Renal cortex interstitium (tissue), 11 donors: ENCODE measurements around the gene SLC34A1. TPM values are rescaled to one million over a fixed set of nuclear protein-coding genes. Genes with fewer than 3 reads are reported as not detected.
A peak's percentile ranks its signal among the peaks of the same experiment; 100 is the strongest.

Experiments used
- DNase-seq, 11 donors: peaks; one replicate each; pipeline ENCODE4 v3.0.0-alpha.2; 2013; ENCODE audit warnings: low read depth in 9 of 11, low spot score in 4 of 11; ENCODE audit errors: extremely low read depth in 1 of 11
- polyA plus RNA-seq, 3 donors: library from polyadenylated mRNA; unstranded; fragments of 120-200 nt; gene quantifications; one replicate each; pipeline ENCODE4 v1.2.1, GENCODE V29; 2013; ENCODE audit not compliant: insufficient read length in 3 of 3

SLC34A1 gene
- polyA plus RNA-seq, 3 donors: 181 to 315 (median 202) TPM

DNA sequence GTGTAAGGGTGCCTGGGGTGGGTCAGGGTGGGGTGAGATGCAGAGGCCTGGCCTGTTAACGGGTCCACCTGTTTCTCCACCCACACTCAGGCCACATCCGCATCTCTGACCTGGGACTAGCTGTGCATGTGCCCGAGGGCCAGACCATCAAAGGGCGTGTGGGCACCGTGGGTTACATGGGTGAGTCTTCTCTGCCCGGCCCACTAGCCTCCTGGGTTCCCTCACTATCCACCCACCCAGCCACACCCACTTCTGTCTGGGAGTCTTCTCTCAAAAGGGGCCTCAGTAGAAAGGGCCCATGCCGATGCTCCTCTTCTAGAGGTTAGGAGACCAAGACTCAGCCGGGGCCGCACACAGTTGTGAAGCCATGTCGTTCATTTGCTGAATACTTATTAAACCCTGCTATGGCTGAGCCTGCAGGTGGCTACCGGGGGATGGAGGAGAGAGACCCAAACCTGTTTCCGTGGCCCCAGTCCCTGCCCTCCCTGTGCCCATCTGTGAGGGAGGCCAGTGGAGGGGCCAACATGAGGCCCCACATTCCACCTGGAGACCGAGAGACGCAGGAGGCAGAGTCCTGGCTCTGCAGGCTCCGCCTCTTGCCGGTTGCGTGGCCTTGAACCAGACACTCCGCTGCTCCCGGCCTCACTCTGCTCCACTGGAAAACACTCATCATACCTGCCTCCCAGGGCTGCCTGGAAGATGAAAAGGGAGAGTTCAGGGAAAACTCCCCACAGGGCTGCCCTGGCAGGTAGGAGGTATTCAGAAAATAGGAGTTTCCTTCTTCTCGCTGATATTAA, 50.9 kb downstream of the SLC34A1 start:
- no peak for DNase-seq

DNA sequence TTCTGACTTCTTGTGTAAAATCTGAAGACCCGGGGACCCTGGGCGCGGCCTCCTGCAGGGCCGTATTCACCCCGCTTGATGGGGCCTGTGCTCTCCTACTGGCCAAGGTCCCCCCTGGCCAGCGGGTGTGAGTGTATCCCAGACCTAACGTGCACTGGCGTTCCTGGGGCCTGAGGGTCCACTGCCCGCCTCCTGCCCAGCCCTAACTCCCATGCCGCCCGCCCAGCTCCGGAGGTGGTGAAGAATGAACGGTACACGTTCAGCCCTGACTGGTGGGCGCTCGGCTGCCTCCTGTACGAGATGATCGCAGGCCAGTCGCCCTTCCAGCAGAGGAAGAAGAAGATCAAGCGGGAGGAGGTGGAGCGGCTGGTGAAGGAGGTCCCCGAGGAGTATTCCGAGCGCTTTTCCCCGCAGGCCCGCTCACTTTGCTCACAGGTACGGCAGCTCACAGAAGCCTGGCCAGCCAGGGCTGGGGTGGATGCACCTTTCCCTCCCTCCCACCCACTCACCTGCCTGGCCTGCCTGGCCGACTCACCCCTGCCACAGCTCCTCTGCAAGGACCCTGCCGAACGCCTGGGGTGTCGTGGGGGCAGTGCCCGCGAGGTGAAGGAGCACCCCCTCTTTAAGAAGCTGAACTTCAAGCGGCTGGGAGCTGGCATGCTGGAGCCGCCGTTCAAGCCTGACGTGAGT, 51.8 kb downstream of the SLC34A1 start:
- no peak for DNase-seq

DNA sequence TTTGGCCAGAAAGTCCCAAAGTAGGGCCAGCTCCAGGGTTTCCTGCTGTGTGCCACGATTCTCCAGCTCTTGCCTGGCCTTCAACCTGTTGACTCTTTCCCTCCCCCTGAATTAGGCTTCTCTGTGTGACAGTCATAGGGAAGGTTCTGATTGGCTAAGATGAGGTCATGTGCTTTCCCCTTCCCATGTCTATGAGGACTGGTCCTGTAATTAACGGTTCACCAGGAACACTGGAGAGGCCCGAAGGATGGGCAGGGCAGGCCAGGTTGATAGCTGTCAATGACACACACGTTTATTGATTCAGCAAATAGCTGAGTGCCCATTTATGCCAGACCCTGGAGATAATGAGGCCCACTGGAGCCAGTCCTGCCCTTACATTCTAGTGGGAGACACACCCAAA, 53.4 kb downstream of the SLC34A1 start:
- DNase-seq: no peak

DNA sequence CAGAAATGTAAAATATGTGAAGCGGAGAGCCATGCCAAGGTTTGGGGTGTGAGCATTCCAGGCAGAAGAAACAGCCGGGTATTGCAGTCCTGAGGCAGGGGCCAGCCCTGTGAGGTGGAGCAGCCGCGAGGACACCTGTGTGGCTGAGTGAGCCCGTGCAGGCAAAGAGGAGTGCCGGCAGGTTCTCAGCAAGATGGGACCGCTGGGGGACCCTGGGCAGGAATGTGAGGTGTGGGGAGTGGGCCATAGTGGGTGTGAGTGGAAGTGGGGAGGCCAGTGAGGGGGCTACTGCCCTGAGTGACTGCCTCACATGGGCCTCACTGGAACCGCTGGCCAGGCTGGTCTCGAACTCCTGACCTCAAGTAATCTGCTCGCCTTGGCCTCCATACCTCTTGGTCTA, 54.2 kb downstream of the SLC34A1 start:
- no peak for DNase-seq

DNA sequence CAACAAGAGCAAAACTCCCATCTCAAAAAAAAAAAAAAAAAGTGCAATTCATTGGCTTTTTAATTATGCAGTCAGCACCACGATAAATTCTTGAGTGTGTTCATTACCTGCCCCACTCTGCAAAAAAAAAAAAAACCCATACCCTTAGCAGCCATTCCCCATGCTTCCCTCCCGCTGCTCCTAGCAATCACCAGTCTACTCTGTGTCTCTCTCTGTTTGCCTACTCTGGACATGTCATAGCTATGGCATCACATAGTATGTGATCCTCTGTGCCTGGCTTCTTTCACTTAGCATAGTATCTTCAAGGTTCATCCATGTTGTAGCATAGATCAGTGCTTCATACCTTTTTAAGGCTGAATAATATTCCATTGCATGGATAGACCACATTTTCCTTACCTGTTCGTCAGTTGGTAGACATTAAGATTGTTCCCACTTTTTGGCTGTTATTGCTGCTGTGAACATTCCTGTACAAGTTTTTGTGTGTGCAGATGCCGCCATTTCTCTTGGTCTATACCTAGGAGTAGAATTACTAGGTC, 55.4 kb downstream of the SLC34A1 start:
- no peak for DNase-seq

DNA sequence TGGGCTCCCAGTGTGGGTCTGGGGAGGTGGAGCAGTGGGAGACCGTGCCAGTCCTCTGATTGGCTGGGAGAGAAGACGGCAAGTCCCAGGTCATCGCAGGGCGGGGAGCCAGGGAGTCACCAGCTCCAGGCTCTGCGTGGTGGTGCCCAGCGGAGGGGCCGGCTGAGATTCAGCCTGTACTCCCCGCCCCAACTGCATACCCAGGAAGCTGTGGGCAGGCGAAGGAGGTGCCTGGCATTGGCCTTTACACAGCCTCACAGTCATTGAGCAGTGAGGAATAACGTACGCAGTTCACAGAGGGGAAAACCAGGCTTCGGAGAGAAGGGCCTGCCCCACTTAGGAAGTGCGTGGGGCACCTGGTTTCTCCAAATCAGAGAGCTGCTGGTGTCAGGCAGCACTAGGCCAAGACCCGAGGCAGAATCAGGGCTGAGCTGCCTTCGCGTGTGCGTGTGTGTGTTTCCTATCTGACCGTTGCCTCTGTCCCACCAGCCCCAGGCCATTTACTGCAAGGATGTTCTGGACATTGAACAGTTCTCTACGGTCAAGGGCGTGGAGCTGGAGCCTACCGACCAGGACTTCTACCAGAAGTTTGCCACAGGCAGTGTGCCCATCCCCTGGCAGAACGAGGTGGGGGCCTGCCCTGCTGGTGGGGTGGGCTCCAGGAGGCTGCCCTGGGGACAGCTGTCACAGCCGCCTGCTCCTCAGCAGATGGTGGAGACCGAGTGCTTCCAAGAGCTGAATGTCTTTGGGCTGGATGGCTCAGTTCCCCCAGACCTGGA, 56.2 kb downstream of the SLC34A1 start:
- DNase-seq: no peak

DNA sequence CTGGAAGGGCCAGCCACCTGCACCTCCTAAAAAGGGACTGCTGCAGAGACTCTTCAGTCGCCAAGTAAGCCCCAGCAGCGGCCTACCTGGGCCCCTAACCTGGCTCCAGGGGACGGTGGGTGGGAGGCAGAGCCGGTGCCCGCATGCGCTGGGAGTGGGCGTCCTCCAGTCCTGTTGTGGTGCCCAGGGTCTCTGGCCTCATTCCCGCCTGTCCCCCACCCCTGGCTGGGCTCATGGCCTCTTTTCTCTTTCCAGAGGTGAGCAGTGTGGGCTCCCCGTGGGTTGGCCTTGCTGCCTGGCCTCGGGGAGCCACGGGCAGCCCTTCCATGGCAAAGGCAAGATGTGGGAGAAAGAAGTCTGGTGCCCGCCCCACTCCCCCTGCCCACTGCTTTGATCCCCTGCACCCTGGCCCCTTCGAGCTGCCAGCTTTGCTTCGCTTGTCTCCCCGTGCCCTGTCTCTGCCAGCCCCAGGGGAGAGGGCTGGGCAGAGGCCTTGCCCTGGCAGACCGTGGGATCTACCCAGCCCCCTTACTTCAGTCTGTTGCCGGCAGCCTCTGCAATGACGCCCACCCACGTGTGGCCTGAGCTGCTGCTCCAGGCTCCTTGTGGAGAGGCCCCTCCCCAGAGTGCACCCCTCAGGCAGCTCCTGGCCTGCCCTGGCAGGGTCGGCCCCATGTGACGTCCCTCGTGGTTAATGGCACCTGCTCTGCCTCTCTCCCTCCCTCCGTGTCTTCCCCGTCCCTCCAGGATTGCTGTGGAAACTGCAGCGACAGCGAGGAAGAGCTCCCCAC, 57.0 kb downstream of the SLC34A1 start:
- no peak for DNase-seq

DNA sequence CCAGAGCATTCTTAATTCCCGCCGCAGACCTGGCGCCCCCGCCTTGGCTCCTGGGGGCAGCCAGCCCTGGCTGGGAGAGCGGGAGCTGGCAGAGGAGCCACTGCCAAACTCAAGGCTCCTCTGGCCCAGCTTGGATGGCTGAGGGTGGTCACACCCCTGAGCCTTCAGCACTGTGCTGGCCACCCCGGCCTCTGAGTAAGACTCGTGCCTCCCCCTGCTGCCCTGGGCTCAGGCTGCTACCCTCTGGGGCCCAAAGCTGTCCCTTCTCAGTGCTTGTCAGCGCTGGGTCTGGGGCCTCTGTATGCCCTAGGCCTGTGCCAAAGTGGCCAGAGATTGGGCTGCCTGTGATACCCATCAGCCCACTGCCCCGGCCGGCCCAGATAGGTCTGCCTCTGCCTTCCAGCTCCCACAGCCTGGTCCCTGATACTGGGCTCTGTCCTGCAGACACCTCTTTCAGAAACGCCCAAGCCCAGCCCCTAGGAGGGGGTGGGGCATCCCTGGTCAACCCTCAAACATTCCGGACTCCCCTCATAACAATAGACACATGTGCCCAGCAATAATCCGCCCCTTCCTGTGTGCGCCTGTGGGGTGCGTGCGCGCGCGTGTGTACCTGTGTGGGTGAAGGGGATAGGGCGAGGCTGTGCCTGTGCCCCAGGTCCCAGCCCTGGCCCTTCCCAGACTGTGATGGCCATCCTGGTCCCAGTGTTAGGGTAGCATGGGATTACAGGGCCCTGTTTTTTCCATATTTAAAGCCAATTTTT, 58.0 kb downstream of the SLC34A1 start:
- no peak for DNase-seq

DNA sequence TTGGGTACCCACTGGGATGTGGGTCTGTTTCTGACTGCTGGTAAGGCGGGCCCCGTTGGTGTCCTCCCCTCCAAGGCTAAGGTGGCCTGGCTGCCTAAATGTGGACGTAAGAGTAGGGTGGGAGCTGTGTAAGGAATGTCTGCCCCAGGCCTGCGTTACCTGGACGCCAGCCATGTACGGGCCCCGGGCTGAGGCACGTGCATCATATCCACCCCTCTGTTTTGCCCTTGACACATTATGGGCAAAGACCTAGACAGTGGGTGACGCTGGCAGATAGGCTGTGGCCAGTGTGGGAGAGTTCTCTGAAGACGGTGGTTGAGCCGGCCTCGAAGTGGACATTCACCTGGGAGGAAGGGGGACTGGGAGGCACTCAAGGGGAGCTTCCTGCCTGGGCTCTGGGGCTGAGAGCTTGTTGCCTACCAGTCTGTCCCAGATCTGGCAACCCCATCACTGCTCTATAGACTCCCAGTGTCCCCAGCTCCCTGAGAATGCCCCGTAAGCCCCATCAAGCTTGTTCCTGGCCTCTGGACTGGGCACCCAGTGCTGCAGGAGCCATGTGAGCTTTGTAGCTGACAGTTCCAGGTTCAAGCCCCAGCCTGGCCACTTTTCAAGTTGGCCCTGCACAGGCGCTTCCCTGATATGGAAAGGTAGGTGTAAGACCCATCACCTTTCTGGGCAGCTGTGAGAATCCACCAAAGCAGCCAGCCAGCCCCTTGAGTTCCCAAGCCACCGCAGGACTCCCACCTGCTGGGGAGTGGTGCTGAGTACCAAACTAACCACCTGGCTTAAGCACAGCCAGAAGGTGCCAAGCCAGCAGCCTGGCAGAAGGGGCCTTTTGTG, 59.1 kb downstream of the SLC34A1 start:
- no peak for DNase-seq

DNA sequence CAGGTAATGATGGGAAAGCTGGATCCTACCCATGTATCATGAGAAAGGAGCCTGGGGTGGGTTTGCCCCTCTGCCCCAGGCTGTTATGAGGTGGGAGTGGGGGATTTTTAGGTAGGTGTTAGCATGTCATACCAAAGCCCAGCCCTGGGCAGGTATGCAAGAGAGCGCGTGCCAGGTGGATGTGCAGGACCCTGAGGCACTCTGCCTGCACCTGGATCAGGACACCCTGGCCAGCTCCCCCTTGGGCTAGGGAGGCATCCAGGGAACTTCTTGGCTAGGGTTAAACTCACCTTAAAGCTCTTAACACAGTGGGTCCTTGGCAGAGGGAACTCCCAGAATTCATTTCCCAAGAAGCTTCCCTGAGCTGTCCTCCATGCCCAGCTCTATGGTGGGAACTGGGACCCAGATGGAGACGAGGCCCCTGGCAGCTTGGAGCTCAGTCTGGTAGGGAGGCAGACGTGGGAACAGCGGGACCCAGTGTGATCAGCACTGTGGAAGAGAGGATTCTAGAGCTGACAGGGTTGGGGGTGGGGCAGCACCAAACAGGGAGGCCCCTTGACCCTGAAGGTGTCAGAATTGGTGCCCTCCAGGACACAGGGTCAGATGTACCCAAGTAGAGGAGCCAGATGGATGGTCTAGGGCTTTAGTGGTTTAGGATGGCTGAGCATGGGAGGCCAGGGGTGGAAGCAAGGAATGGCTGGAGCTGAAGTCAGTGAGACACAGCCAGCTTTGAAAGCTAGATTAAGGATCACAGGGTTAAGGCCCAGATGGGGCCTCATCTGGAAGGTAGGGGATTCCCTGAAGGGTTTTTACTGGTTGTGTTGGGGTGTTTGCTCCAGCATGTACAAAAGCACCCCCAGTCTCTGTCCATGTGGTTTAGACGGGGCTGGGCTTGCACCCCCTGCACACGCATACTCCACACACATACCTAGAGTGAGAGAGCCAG, 60.1 kb downstream of the SLC34A1 start:
- DNase-seq: no peak

DNA sequence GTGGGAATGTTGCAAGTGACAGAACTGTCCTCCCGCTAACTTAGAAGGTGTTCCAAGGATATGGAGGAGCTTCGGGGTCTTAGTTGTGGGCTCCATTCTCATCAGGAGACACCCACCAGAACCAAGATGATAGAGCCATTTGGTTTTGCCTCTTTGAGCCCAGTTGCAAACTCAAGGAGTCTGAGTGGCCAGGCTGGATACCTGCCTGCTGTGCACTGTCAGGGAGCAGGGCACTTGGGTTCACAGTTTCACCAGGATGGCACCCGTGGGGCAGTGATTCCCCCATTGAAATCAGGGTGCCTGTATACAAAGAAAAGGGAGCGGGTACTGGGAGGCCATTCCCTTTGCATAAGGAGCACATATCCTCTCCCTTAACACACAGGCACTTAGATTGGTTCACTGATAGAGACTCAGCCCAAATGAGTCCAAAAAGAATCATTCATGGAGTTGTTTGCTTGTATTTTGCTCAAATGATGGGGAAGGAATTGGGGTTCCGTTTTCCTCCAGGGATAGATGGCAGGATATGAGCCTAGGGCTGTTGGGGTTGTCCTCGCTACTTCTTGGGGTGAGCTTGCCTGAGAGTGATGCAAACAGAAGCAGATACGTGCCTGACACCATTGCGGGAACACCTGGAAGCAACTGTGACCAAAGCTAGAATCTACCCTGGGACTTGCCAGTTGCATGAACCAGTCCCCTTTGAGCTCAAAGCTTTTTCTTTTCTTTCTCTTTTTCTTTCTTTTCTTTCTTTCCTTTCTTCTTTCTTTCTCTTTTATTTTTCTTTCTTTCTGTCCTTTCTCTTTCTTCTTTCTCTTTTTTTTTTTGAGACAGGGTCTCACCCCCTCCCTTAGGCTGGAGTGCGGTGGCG, 61.0 kb downstream of the SLC34A1 start:
- no peak for DNase-seq

DNA sequence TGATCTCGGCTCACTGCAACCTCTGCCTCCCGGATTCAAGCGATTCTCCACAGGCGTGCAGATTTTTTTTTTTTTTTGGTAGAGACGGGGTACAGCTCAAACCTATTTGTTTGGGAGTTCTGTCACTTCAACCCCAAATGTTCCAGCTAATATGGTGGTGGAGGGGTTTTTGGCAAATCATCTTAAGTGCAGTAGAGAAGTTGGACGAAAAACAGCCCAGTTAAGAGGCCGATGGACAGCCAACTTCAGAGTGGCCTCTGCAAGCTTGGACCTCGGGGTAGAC, 61.6 kb downstream of the SLC34A1 start:
- DNase-seq: no peak

DNA sequence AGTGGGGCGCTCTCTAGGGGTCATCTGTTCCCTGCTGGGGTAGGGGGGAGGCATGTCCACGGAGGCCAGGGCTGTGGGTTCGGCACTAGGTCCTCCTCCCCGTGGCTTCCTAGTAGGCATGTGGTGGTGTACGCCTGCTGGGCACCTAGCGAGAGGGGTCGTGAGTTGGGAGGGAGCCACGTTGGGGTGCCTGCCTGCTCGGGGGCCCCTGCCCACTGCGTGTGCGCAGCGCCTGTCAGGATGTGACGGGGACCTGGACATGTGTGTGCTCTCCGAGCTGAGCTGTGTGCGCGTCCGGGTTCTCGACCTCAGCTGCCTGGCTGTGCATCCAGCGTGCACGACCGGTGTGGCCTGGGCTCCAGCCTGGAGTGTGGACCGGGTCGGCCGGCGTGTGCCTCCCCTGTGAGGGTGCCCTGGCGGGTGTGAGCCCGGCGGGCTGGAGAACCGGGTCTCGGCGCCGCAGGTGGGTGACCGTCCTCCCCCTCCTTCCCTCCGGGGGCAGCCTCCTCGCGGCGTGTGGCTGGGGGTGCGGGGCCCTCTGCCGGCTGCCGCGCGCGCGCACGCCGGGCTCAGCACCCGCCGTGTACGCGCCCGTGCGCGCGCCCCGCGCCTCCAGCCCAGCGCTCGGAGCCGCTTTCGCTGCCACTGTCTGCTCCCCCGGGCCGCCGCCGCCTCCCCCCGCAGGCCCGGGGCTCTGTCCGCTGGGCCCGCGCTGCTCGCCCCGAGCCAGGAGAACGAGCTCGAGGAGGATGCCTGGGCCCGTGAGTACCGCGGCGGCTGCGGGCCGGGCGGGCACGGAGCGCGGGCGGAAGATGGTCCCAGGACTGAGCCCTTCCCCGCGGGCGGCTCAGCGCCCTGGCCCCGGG, 62.2 kb downstream of the SLC34A1 start, which contains the start of gene PRR7:
Gene PRR7 (plus strand): TSS at position 615 of the 866 bp plus-strand sequence. CDS start 8,254 bp downstream, outside the sequence.
- peak in 4 of 11 donors; percentile 51 to 67 (median 62) for DNase-seq

DNA sequence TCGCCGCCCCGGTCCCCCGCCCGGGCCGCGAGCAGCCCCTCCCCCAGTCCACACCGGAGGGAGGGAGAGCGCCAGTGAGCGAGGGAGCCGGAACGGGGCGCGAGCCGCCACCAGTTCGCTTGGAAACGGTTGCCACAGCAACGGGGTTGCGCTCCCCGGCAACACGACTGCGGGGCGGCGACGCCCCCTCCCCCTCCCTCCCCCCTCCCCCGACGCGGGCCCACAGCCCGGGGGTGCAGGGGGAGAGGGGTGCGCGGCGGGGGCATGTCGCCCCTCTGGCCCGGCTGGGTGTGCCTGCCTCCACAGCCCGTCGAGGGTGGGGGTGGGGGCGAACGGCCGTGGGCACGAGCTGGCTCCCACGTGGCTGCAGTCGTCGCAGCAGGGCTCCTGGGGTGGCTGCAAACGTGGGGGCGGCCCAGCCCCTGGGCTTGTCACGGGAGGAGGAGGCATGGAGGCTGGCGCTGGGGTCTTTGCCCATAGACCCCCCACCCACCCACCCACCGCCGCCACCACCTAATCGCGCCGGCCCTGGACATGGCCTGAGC, 62.9 kb downstream of the SLC34A1 start:
- DNase-seq: peak in 4 of 11 donors; percentile 61 to 66 (median 64)
